ENCODE measurements around the gene TEX44.
A peak's percentile ranks its signal among the peaks of the same experiment; 100 is the strongest.
"Not testable (repeated sequence)": the region's sequence is repeated elsewhere in the genome, so short reads cannot be mapped to it uniquely, and the experiment has no call there.

TEX44 gene

GRCh38 chr2:231581328-231581727 lies 11.3 kb upstream of the TEX44 start:
- Mint-ChIP-seq H3K9me3 (peaks cover 6% of the 10 kb centered on the region), H3K27ac (no peak overlapping the region), H3K36me3 (peaks cover 6% of the 10 kb centered on the region), H3K4me1 (peaks cover 6% of the 10 kb centered on the region), H3K4me3 (no peak overlapping the region), H3K27me3 (peaks cover 9% of the 10 kb centered on the region)
- ATAC-seq (ENCODE audit: low read depth) (no peak), DNase-seq (ENCODE audit: low spot score in 2 of 2) (no peak)

- ATAC-seq (ENCODE audit: low read depth): no peak
- H3K4me3 Mint-ChIP-seq: no peak overlapping the region
Measured at GRCh38 chr2:231583982-231584381, 8.7 kb upstream of the TEX44 start.

GRCh38 chr2:231587744-231588143 lies 4.9 kb upstream of the TEX44 start:
- H3K4me3 Mint-ChIP-seq; H3K27ac Mint-ChIP-seq; H3K36me3 Mint-ChIP-seq; H3K9me3 Mint-ChIP-seq; H3K4me1 Mint-ChIP-seq; H3K27me3 Mint-ChIP-seq; DNase-seq (ENCODE audit: low spot score in 2 of 2); ATAC-seq (ENCODE audit: low read depth): not testable (repeated sequence)

More at GRCh38 chr2:231583982-231584381, 8.7 kb upstream of the TEX44 start:
- Mint-ChIP-seq H3K27ac (no peak overlapping the region), H3K27me3 (peaks cover 8% of the 10 kb centered on the region), H3K9me3 (peaks cover 3% of the 10 kb centered on the region), H3K36me3 (peaks cover 3% of the 10 kb centered on the region), H3K4me1 (peaks cover 3% of the 10 kb centered on the region)
- DNase-seq (ENCODE audit: low spot score in 2 of 2): no peak

GRCh38 chr2:231589656-231590055 lies 3.0 kb upstream of the TEX44 start:
- no peak for DNase-seq (ENCODE audit: low spot score in 2 of 2)
- H3K9me3 Mint-ChIP-seq: no peaks in the 10 kb centered on the region
- no peak for ATAC-seq (ENCODE audit: low read depth)
- no peaks in the 10 kb centered on the region for H3K36me3 Mint-ChIP-seq
- no peak overlapping the region for H3K4me3 Mint-ChIP-seq
- no peak overlapping the region for H3K27ac Mint-ChIP-seq
- peaks cover 3% of the 10 kb centered on the region for H3K27me3 Mint-ChIP-seq
- no peaks in the 10 kb centered on the region for H3K4me1 Mint-ChIP-seq

- Mint-ChIP-seq H3K4me1 (no peaks in the 10 kb centered on the region), H3K36me3 (no peaks in the 10 kb centered on the region), H3K27ac (no peak overlapping the region), H3K9me3 (no peaks in the 10 kb centered on the region), H3K4me3 (no peak overlapping the region), H3K27me3 (peaks cover 3% of the 10 kb centered on the region)
- no peak for ATAC-seq (ENCODE audit: low read depth)
- no peak for DNase-seq (ENCODE audit: low spot score in 2 of 2)
Measured at GRCh38 chr2:231590614-231591013, 2.0 kb upstream of the TEX44 start.

GRCh38 chr2:231593666-231594065 lies 1.0 kb downstream of the TEX44 start:
- no peak for ATAC-seq (ENCODE audit: low read depth)
- no peak for DNase-seq (ENCODE audit: low spot score in 2 of 2)
- Mint-ChIP-seq H3K4me1 (peaks cover 2% of the 10 kb centered on the region), H3K36me3 (no peaks in the 10 kb centered on the region), H3K27ac (no peak overlapping the region), H3K4me3 (no peak overlapping the region), H3K9me3 (no peaks in the 10 kb centered on the region), H3K27me3 (peaks cover 2% of the 10 kb centered on the region)

GRCh38 chr2:231597014-231597611 lies 4.4 kb downstream of the TEX44 start:
- H3K27me3 Mint-ChIP-seq: no peaks in the 10 kb centered on the region
- ATAC-seq (ENCODE audit: low read depth) (peak; percentile 28), DNase-seq (ENCODE audit: low spot score in 2 of 2) (no peak)
- H3K27ac Mint-ChIP-seq: peak overlapping the region; percentile 25
- no peaks in the 10 kb centered on the region for H3K9me3 Mint-ChIP-seq
- H3K36me3 Mint-ChIP-seq: no peaks in the 10 kb centered on the region
- H3K4me3 Mint-ChIP-seq: no peak overlapping the region
- peaks cover 6% of the 10 kb centered on the region for H3K4me1 Mint-ChIP-seq

GRCh38 chr2:231597627-231598026 lies 5.0 kb downstream of the TEX44 start:
- Mint-ChIP-seq H3K36me3 (no peaks in the 10 kb centered on the region), H3K4me1 (peaks cover 6% of the 10 kb centered on the region), H3K27ac (no peak overlapping the region), H3K9me3 (no peaks in the 10 kb centered on the region), H3K4me3 (no peak overlapping the region), H3K27me3 (no peaks in the 10 kb centered on the region)
- no peak for DNase-seq (ENCODE audit: low spot score in 2 of 2)
- ATAC-seq (ENCODE audit: low read depth): no peak

GRCh38 chr2:231600619-231601355 lies 8.1 kb downstream of the TEX44 start:
- DNase-seq (ENCODE audit: low spot score in 2 of 2) (no peak), ATAC-seq (ENCODE audit: low read depth) (no peak)
- H3K27me3 Mint-ChIP-seq: no peaks in the 10 kb centered on the region
- no peaks in the 10 kb centered on the region for H3K9me3 Mint-ChIP-seq
- H3K4me3 Mint-ChIP-seq: no peak overlapping the region
- peaks cover 15% of the 10 kb centered on the region for H3K4me1 Mint-ChIP-seq
- peak overlapping the region; percentile 35 for H3K27ac Mint-ChIP-seq
- H3K36me3 Mint-ChIP-seq: no peaks in the 10 kb centered on the region

- H3K4me3 Mint-ChIP-seq: no peak overlapping the region
- H3K4me1 Mint-ChIP-seq: peaks cover 17% of the 10 kb centered on the region
- peak overlapping the region; percentile 90 for H3K27ac Mint-ChIP-seq
- peak; percentile 20 for ATAC-seq (ENCODE audit: low read depth)
- H3K27me3 Mint-ChIP-seq: no peaks in the 10 kb centered on the region
- no peaks in the 10 kb centered on the region for H3K36me3 Mint-ChIP-seq
- no peaks in the 10 kb centered on the region for H3K9me3 Mint-ChIP-seq
- DNase-seq (ENCODE audit: low spot score in 2 of 2): peak; percentile 74 to 76
Measured at GRCh38 chr2:231601356-231602229, 8.9 kb downstream of the TEX44 start.

- Mint-ChIP-seq H3K27me3 (no peaks in the 10 kb centered on the region), H3K4me3 (no peak overlapping the region), H3K36me3 (no peaks in the 10 kb centered on the region), H3K9me3 (no peaks in the 10 kb centered on the region), H3K4me1 (peaks cover 15% of the 10 kb centered on the region), H3K27ac (peak overlapping the region; percentile 97)
- no peak for DNase-seq (ENCODE audit: low spot score in 2 of 2)
- ATAC-seq (ENCODE audit: low read depth): no peak
Measured at GRCh38 chr2:231602859-231603467, 10.3 kb downstream of the TEX44 start.

- Mint-ChIP-seq H3K36me3 (no peaks in the 10 kb centered on the region), H3K9me3 (no peaks in the 10 kb centered on the region), H3K4me3 (peak overlapping the region; percentile 82), H3K4me1 (peaks cover 15% of the 10 kb centered on the region), H3K27me3 (no peaks in the 10 kb centered on the region), H3K27ac (peak overlapping the region; percentile 97)
- DNase-seq (ENCODE audit: low spot score in 2 of 2): peak; percentile 68 to 77
- peak; percentile 12 for ATAC-seq (ENCODE audit: low read depth)
Measured at GRCh38 chr2:231604101-231604684, 11.5 kb downstream of the TEX44 start.

GRCh38 chr2:231604685-231605606 lies 12.3 kb downstream of the TEX44 start:
- Mint-ChIP-seq H3K27ac (peak overlapping the region; percentile 97), H3K36me3 (no peaks in the 10 kb centered on the region), H3K4me3 (peak overlapping the region; percentile 76), H3K27me3 (no peaks in the 10 kb centered on the region), H3K9me3 (no peaks in the 10 kb centered on the region), H3K4me1 (peaks cover 15% of the 10 kb centered on the region)
- ATAC-seq (ENCODE audit: low read depth) (peak; percentile 82), DNase-seq (ENCODE audit: low spot score in 2 of 2) (peak; percentile 98 to 99)

Measured in memory B cell (primary cell).